Neural progenitor cell (in vitro differentiated cells): ENCODE measurements around the gene LBP. TPM values are rescaled to one million over a fixed set of nuclear protein-coding genes. Genes with fewer than 3 reads are reported as not detected.
"Not testable (repeated sequence)": the region's sequence is repeated elsewhere in the genome, so short reads cannot be mapped to it uniquely, and the experiment has no call there.

Source experiments
- DNase-seq: peaks from one replicate; pipeline ENCODE4 v3.0.0-alpha.2; 2016; ENCODE audit warnings: low spot score
- H2AFZ ChIP-seq: fragments of 200-600 bp; sonication (generic); replicated peaks from 2 replicates; pipeline ENCODE4 v1.6.1; 2016; ENCODE audit warnings: antibody characterized with exemption
- H3F3A ChIP-seq: fragments of 200-600 bp; sonication (generic); 2 replicates; pipeline ENCODE4 v1.6.1; 2016; ENCODE audit warnings: antibody characterized with exemption, low read depth
- H3K27ac ChIP-seq: fragments of 200-600 bp; sonication (generic); 2 replicates; pipeline ENCODE4 v1.5.1; 2016; ENCODE audit warnings: mild to moderate bottlenecking
- H3K27me3 ChIP-seq: fragments of 200-600 bp; sonication (generic); 2 replicates; pipeline ENCODE4 v1.6.1; 2016; ENCODE audit warnings: mild to moderate bottlenecking, moderate library complexity
- H3K36me3 ChIP-seq: fragments of 200-600 bp; sonication (generic); 2 replicates; pipeline ENCODE4 v1.5.1; 2016
- H3K4me1 ChIP-seq: fragments of 200-600 bp; sonication (generic); 2 replicates; pipeline ENCODE4 v1.6.1; 2016; ENCODE audit warnings: mixed run types
- H3K4me2 ChIP-seq: fragments of 200-600 bp; sonication (generic); 2 replicates; pipeline ENCODE4 v1.6.1; 2016
- H3K4me3 ChIP-seq: fragments of 200-600 bp; sonication (generic); 2 replicates; pipeline ENCODE4 v1.5.1; 2016
- H3K79me2 ChIP-seq: fragments of 200-600 bp; sonication (generic); 2 replicates; pipeline ENCODE4 v1.6.1; 2016; ENCODE audit warnings: low read depth
- H3K9ac ChIP-seq: fragments of 200-600 bp; sonication (generic); 2 replicates; pipeline ENCODE4 v1.6.1; 2016
- H3K9me3 ChIP-seq: fragments of 200-600 bp; sonication (generic); 2 replicates; pipeline ENCODE4 v1.5.1; 2016; ENCODE audit warnings: low read depth
- H4K20me1 ChIP-seq: fragments of 200-600 bp; sonication (generic); 2 replicates; pipeline ENCODE4 v1.6.1; 2016; ENCODE audit warnings: low read depth
- H3K27ac Mint-ChIP-seq: 3 replicates; pipeline ENCODE4 v1.8.0; 2021; ENCODE audit warnings: mixed read lengths
- H3K27me3 Mint-ChIP-seq: 2 replicates; pipeline ENCODE4 v1.8.0; 2022; ENCODE audit warnings: low read depth, mild to moderate bottlenecking, inconsistent platforms, moderate library complexity, mixed read lengths; ENCODE audit not compliant: insufficient read depth
- H3K36me3 Mint-ChIP-seq: 3 replicates; pipeline ENCODE4 v1.8.0; 2021; ENCODE audit warnings: mixed read lengths
- H3K4me1 Mint-ChIP-seq: 3 replicates; pipeline ENCODE4 v1.8.0; 2021; ENCODE audit warnings: mixed read lengths
- H3K4me3 Mint-ChIP-seq: 3 replicates; pipeline ENCODE4 v1.8.0; 2021; ENCODE audit warnings: mild to moderate bottlenecking, moderate library complexity, mixed read lengths
- H3K9me3 Mint-ChIP-seq: 3 replicates; pipeline ENCODE4 v1.8.0; 2020; ENCODE audit warnings: mixed read lengths
- CTCF ChIP-seq: fragments of 200-600 bp; sonication (generic); IDR thresholded peaks from 2 replicates; pipeline ENCODE4 v1.5.1; 2017; ENCODE audit warnings: antibody characterized with exemption, mild to moderate bottlenecking
- EZH2 ChIP-seq: fragments of 200-600 bp; sonication (generic); IDR thresholded peaks from 2 replicates; pipeline ENCODE4 v1.6.1; 2017; ENCODE audit warnings: antibody characterized with exemption, mild to moderate bottlenecking, moderate library complexity
- EZH2phosphoT487 ChIP-seq: fragments of 200-600 bp; sonication (generic); IDR thresholded peaks from 2 replicates; pipeline ENCODE4 v1.6.1; 2017; ENCODE audit warnings: antibody characterized with exemption
- total RNA-seq: library from RNA; depleted of rRNA; stranded (reverse); fragments of >200 nt; gene quantifications from 2 replicates; pipeline ENCODE4 v1.2.3, GENCODE V29; 2015; ENCODE audit warnings: low replicate concordance

The LBP gene
- total RNA-seq, 1 donor from 2014 or later = not detected

GRCh38 chr20:38373898-38374297 lies 27.6 kb downstream of the LBP start:
- Histone ChIP-seq H3K9me3 (no peaks in the 10 kb centered on the region), H3K79me2 (no peaks in the 10 kb centered on the region), H3K4me2 (no peak overlapping the region), H3K27me3 (no peaks in the 10 kb centered on the region), H3F3A (no peaks in the 10 kb centered on the region), H3K27ac (no peak overlapping the region), H2AFZ (no peak overlapping the region), H3K9ac (no peak overlapping the region), H3K4me1 (no peaks in the 10 kb centered on the region), H3K4me3 (no peak overlapping the region), H4K20me1 (no peaks in the 10 kb centered on the region), H3K36me3 (no peaks in the 10 kb centered on the region)
- H3K4me1 Mint-ChIP-seq = no peaks in the 10 kb centered on the region
- H3K27ac Mint-ChIP-seq = no peak overlapping the region
- no peaks in the 10 kb centered on the region for H3K36me3 Mint-ChIP-seq
- H3K4me3 Mint-ChIP-seq = no peak overlapping the region
- TF ChIP-seq EZH2phosphoT487 = no peak
- no peak for TF ChIP-seq CTCF
- TF ChIP-seq EZH2 = no peak
- no peak for DNase-seq
- H3K9me3 Mint-ChIP-seq = no peaks in the 10 kb centered on the region
- peaks cover 11% of the 10 kb centered on the region for H3K27me3 Mint-ChIP-seq

DNA sequence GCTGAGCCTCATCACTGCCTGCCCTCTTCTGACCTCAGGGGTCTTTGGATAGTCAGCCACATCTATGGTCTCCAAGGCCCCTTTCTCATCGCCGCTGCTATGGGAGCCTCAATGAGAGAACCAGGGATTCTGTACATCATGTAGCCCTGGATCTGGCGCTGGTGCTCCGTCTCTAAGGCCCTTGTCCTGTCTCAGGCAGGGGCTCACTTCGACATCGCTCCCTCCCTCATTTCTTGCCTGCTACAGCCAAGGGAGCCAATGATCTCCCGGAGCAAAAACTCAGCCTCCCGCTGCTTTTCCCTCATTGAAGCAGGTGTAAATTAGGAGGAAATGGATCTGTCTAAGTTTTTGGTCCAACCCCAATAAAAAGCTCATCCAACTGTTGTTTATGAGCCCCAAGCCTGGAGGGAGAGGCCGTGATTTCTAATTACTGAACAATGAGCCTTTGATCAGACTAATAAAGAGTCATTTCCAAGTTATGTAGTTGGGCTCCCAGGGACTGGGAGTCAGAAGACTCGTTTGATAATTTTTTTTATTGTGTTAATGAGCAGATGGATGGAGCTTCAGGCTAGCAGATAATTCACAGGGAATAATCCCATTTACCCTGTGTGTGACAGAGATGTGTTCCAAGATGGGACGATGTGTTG lies 30.9 kb downstream of the LBP start:
- Histone ChIP-seq H3K9ac (no peak overlapping the region), H3K36me3 (no peaks in the 10 kb centered on the region), H3K27me3 (no peaks in the 10 kb centered on the region), H3K4me2 (no peak overlapping the region), H3F3A (no peaks in the 10 kb centered on the region), H3K4me3 (no peak overlapping the region), H2AFZ (no peak overlapping the region), H3K9me3 (no peaks in the 10 kb centered on the region), H3K79me2 (no peaks in the 10 kb centered on the region), H3K4me1 (no peaks in the 10 kb centered on the region), H4K20me1 (no peaks in the 10 kb centered on the region), H3K27ac (no peak overlapping the region)
- Mint-ChIP-seq H3K4me3 (no peak overlapping the region), H3K4me1 (no peaks in the 10 kb centered on the region), H3K27ac (no peak overlapping the region), H3K36me3 (no peaks in the 10 kb centered on the region), H3K9me3 (no peaks in the 10 kb centered on the region), H3K27me3 (peaks cover 11% of the 10 kb centered on the region)
- TF ChIP-seq CTCF (no peak), EZH2phosphoT487 (no peak), EZH2 (no peak)
- DNase-seq = no peak

- not testable (repeated sequence) for H4K20me1 ChIP-seq, H3K79me2 ChIP-seq, H3K9ac ChIP-seq, H3K27ac ChIP-seq, H3K27ac Mint-ChIP-seq, H3K4me2 ChIP-seq, H3F3A ChIP-seq, H3K36me3 ChIP-seq, H3K36me3 Mint-ChIP-seq, H3K4me3 ChIP-seq, H3K4me1 ChIP-seq, H3K4me3 Mint-ChIP-seq, DNase-seq, H3K4me1 Mint-ChIP-seq, H3K9me3 ChIP-seq, H2AFZ ChIP-seq, H3K9me3 Mint-ChIP-seq, H3K27me3 ChIP-seq
- peaks cover 11% of the 10 kb centered on the region for H3K27me3 Mint-ChIP-seq
Observed at GRCh38 chr20:38377838-38378237, 31.6 kb downstream of the LBP start.

- Histone ChIP-seq H3F3A (no peaks in the 10 kb centered on the region), H3K27ac (no peak overlapping the region), H3K4me3 (no peak overlapping the region), H4K20me1 (no peaks in the 10 kb centered on the region), H3K9ac (no peak overlapping the region), H3K27me3 (no peaks in the 10 kb centered on the region), H2AFZ (no peak overlapping the region), H3K36me3 (no peaks in the 10 kb centered on the region), H3K4me2 (no peak overlapping the region), H3K79me2 (no peaks in the 10 kb centered on the region), H3K4me1 (no peaks in the 10 kb centered on the region), H3K9me3 (no peaks in the 10 kb centered on the region)
- no peak for DNase-seq
- no peaks in the 10 kb centered on the region for H3K4me1 Mint-ChIP-seq
- TF ChIP-seq EZH2 = no peak
- no peak for TF ChIP-seq EZH2phosphoT487
- TF ChIP-seq CTCF = no peak
- H3K4me3 Mint-ChIP-seq = no peak overlapping the region
- peaks cover 5% of the 10 kb centered on the region for H3K27me3 Mint-ChIP-seq
- H3K36me3 Mint-ChIP-seq = no peaks in the 10 kb centered on the region
- no peak overlapping the region for H3K27ac Mint-ChIP-seq
- no peaks in the 10 kb centered on the region for H3K9me3 Mint-ChIP-seq
Observed at GRCh38 chr20:38383147-38383546, 36.9 kb downstream of the LBP start.
